Liver (tissue), 9 donors: ENCODE results near the gene BSN. TPM values are rescaled to one million over a fixed set of nuclear protein-coding genes. Genes with fewer than 3 reads are reported as not detected.

Experiments used
- DNase-seq: peaks from one replicate; pipeline ENCODE4 v3.0.0-alpha.2; 2017; ENCODE audit warnings: low spot score
- H3K27ac ChIP-seq, 2 donors: one replicate each; pipeline ENCODE4 v1.7.0; 2013; ENCODE audit warnings: inconsistent platforms in 2 of 2, low read length in 2 of 2, control low read depth in 1 of 2, low read depth in 1 of 2, mild to moderate bottlenecking in 1 of 2
- H3K27me3 ChIP-seq, 4 donors: one replicate each; pipeline versions ENCODE4 v1.6.1 to v1.7.0; 2013; ENCODE audit warnings: low read length in 3 of 4, inconsistent platforms in 1 of 4, mild to moderate bottlenecking in 1 of 4, moderate library complexity in 1 of 4; ENCODE audit not compliant: control insufficient read depth in 4 of 4, insufficient read depth in 4 of 4
- H3K36me3 ChIP-seq, 4 donors: one replicate each; pipeline versions ENCODE4 v1.6.1 to v1.7.0; 2013; ENCODE audit warnings: low read length in 3 of 4, mild to moderate bottlenecking in 3 of 4, low read depth in 1 of 4, moderate library complexity in 1 of 4; ENCODE audit not compliant: control insufficient read depth in 4 of 4, insufficient read depth in 3 of 4
- H3K4me1 ChIP-seq, 4 donors: one replicate each; pipeline versions ENCODE4 v1.6.1 to v1.7.0; 2013; ENCODE audit warnings: low read length in 3 of 4, mild to moderate bottlenecking in 3 of 4, moderate library complexity in 1 of 4; ENCODE audit not compliant: control insufficient read depth in 4 of 4, insufficient read depth in 4 of 4
- H3K4me3 ChIP-seq, 3 donors: one replicate each; pipeline versions ENCODE4 v1.6.1 to v1.7.0; 2013; ENCODE audit warnings: low read length in 3 of 3, control low read depth in 1 of 3, low read depth in 1 of 3, mild to moderate bottlenecking in 1 of 3
- H3K9ac ChIP-seq, 2 donors: one replicate each; pipeline ENCODE4 v1.7.0; 2013; ENCODE audit warnings: low read length in 2 of 2, mild to moderate bottlenecking in 2 of 2, moderate library complexity in 2 of 2, control low read depth in 1 of 2, low read depth in 1 of 2
- H3K9me3 ChIP-seq, 4 donors: one replicate each; pipeline versions ENCODE4 v1.6.1 to v1.7.0; 2013; ENCODE audit warnings: low read length in 3 of 4; ENCODE audit not compliant: control insufficient read depth in 4 of 4
- ATF3 ChIP-seq: IDR thresholded peaks from 2 replicates; pipeline ENCODE4 v1.6.1; 2016; ENCODE audit warnings: antibody characterized with exemption
- EGR1 ChIP-seq, 2 donors: IDR thresholded peaks; 2 replicates each; pipeline ENCODE4 v1.6.1; 2016 to 2018; ENCODE audit warnings: antibody characterized with exemption in 2 of 2, low read depth in 2 of 2
- FOXA1 ChIP-seq: IDR thresholded peaks from 2 replicates; pipeline ENCODE4 v1.6.1; 2016; ENCODE audit warnings: antibody characterized with exemption
- FOXA2 ChIP-seq: IDR thresholded peaks from 2 replicates; pipeline ENCODE4 v1.6.1; 2016; ENCODE audit warnings: antibody characterized with exemption
- GABPA ChIP-seq, 2 donors: IDR thresholded peaks in 1 of 2; conservative IDR thresholded peaks in 1 of 2; 2 replicates each; pipeline ENCODE4 v1.6.1; 2016; ENCODE audit warnings: antibody characterized with exemption in 2 of 2, mild to moderate bottlenecking in 1 of 2, moderate library complexity in 1 of 2
- HNF4A ChIP-seq, 2 donors: conservative IDR thresholded peaks; 2 replicates each; pipeline ENCODE4 v1.6.1; 2016; ENCODE audit warnings: antibody characterized with exemption in 2 of 2, mild to moderate bottlenecking in 2 of 2
- HNF4G ChIP-seq: IDR thresholded peaks from 2 replicates; pipeline ENCODE4 v1.6.1; 2016; ENCODE audit warnings: antibody characterized with exemption
- JUND ChIP-seq, 2 donors: IDR thresholded peaks; 2 replicates each; pipeline ENCODE4 v1.6.1; 2016; ENCODE audit warnings: antibody characterized with exemption in 2 of 2
- MAX ChIP-seq: IDR thresholded peaks from 2 replicates; pipeline ENCODE4 v1.6.1; 2016; ENCODE audit warnings: antibody characterized with exemption
- NR2F2 ChIP-seq: IDR thresholded peaks from 2 replicates; pipeline ENCODE4 v1.6.1; 2016; ENCODE audit warnings: antibody characterized with exemption
- RAD21 ChIP-seq, 2 donors: IDR thresholded peaks; 2 replicates each; pipeline ENCODE4 v1.6.1; 2016; ENCODE audit warnings: antibody characterized with exemption in 2 of 2, mild to moderate bottlenecking in 2 of 2
- SP1 ChIP-seq: IDR thresholded peaks from 2 replicates; pipeline ENCODE4 v1.6.1; 2018; ENCODE audit warnings: antibody characterized with exemption, mild to moderate bottlenecking
- TAF1 ChIP-seq: conservative IDR thresholded peaks from 2 replicates; pipeline ENCODE4 v1.6.1; 2016; ENCODE audit warnings: antibody characterized with exemption, mild to moderate bottlenecking
- ZBTB33 ChIP-seq: IDR thresholded peaks from 2 replicates; pipeline ENCODE4 v1.6.1; 2016; ENCODE audit warnings: antibody characterized with exemption
- WGBS: extraction: QIAGEN DNeasy Blood & Tissue Kit; methylation state at CpG from one replicate; pipeline ENCODE4 v1.1.7; 2013; 5-methylcytosine and 5-hydroxymethylcytosine counted together
- polyA plus RNA-seq, 2 donors: library from polyadenylated mRNA; stranded (reverse) in 1 of 2; unstranded in 1 of 2; fragments of 200-250 nt in 1 of 2; fragments of >200 nt in 1 of 2; fragmentation: Nextera tagmentation in 1 of 2; extraction: Ambion mirVana in 1 of 2; gene quantifications; one replicate each; pipeline versions ENCODE4 v1.2.1 to v1.2.3, GENCODE V29; 2013 to 2015
- total RNA-seq, 2 donors: library from RNA; depleted of rRNA; stranded (reverse); fragments of >200 nt; gene quantifications; one replicate each; pipeline ENCODE4 v1.2.3, GENCODE V29; 2014
- donor health status: healthy.
- donor health status: healthy.
- donor health status: healthy.
- donor health status: healthy.
- donor health status: healthy.

Gene BSN
- total and polyA plus RNA-seq, 4 donors = 0.32 to 0.67 (median 0.40) TPM

GRCh38 chr3:49611719-49612118, 57.4 kb downstream of the BSN start:
- no peaks in the 10 kb centered on the region for H3K27me3 ChIP-seq
- no peak for DNase-seq
- TF ChIP-seq SP1 (no peak), HNF4A (conservative IDR thresholded peaks at IDR 0.05) (no peak), EGR1 (IDR thresholded peaks at IDR 0.05; ENCODE audit: low read depth in 2 of 2) (no peak), MAX (no peak), RAD21 (IDR thresholded peaks at IDR 0.05) (no peak), HNF4G (no peak), ATF3 (no peak), ZBTB33 (no peak), FOXA1 (no peak), TAF1 (no peak)

GRCh38 chr3:49614936-49615335, 60.7 kb downstream of the BSN start:
- WGBS = 92% methylated on average over 1 of the region's 1 CpG
- no peaks in the 10 kb centered on the region for H3K36me3 ChIP-seq
- H3K27ac ChIP-seq = no peak overlapping the region
- no peaks in the 10 kb centered on the region for H3K9me3 ChIP-seq
- no peak overlapping the region for H3K9ac ChIP-seq
- no peak overlapping the region for H3K4me3 ChIP-seq
- H3K4me1 ChIP-seq = no peaks in the 10 kb centered on the region
- TF ChIP-seq FOXA2 = no peak
- TF ChIP-seq ATF3 = no peak
- TF ChIP-seq HNF4G = no peak
- H3K27me3 ChIP-seq = no peaks in the 10 kb centered on the region
- no peak for DNase-seq

More at GRCh38 chr3:49611719-49612118, 57.4 kb downstream of the BSN start:
- Histone ChIP-seq H3K9me3 (no peaks in the 10 kb centered on the region), H3K9ac (no peak overlapping the region), H3K4me3 (no peak overlapping the region), H3K36me3 (no peaks in the 10 kb centered on the region), H3K27ac (no peak overlapping the region), H3K4me1 (no peaks in the 10 kb centered on the region)

- no peak overlapping the region for H3K27ac ChIP-seq
- H3K4me3 ChIP-seq = no peak overlapping the region
- no peaks in the 10 kb centered on the region for H3K27me3 ChIP-seq
- WGBS = 92% methylated on average over 1 of the region's 1 CpG
- TF ChIP-seq NR2F2 (no peak), FOXA2 (no peak), HNF4A (conservative IDR thresholded peaks at IDR 0.05) (no peak), GABPA (IDR thresholded peaks at IDR 0.05 in 1 of 2, conservative IDR thresholded peaks at IDR 0.05 in 1 of 2) (no peak), TAF1 (no peak), JUND (IDR thresholded peaks at IDR 0.05) (no peak), RAD21 (IDR thresholded peaks at IDR 0.05) (no peak), FOXA1 (no peak), SP1 (no peak), HNF4G (no peak)
- H3K36me3 ChIP-seq = no peaks in the 10 kb centered on the region
- no peak for DNase-seq
- H3K9ac ChIP-seq = no peak overlapping the region
- no peaks in the 10 kb centered on the region for H3K4me1 ChIP-seq
- H3K9me3 ChIP-seq = no peaks in the 10 kb centered on the region
Observed at GRCh38 chr3:49616061-49616460, 61.8 kb downstream of the BSN start.
